Testis (tissue), 3 donors: ENCODE results near the gene PLXND1. TPM values are rescaled to one million over a fixed set of nuclear protein-coding genes. Genes with fewer than 3 reads are reported as not detected.
A peak's percentile ranks its signal among the peaks of the same experiment; 100 is the strongest.

Experiments used
- DNase-seq: peaks from one replicate; pipeline ENCODE4 v3.0.0-alpha.2; 2019
- H3K27ac ChIP-seq, 2 donors: fragments of 200-600 bp; sonication (generic); one replicate each; pipeline ENCODE4 v1.5.1; 2019
- H3K27me3 ChIP-seq: fragments of 200-600 bp; sonication (generic); one replicate; pipeline ENCODE4 v1.5.1; 2019
- H3K36me3 ChIP-seq: fragments of 200-600 bp; sonication (generic); one replicate; pipeline ENCODE4 v1.5.1; 2017; ENCODE audit warnings: low read depth; ENCODE audit errors: missing control alignments
- H3K4me1 ChIP-seq: fragments of 200-600 bp; sonication (generic); one replicate; pipeline ENCODE4 v1.5.1; 2019
- H3K4me3 ChIP-seq, 2 donors: fragments of 200-600 bp; sonication (generic); one replicate each; pipeline ENCODE4 v1.5.1; 2017 to 2019
- H3K9me3 ChIP-seq: fragments of 200-600 bp; sonication (generic); one replicate; pipeline ENCODE4 v1.5.1; 2017
- CTCF ChIP-seq, 3 experiments: fragments of 450-650 bp in 2 of 3; fragments of 200-600 bp in 1 of 3; sonication (generic) in 1 of 3; IDR thresholded peaks; one replicate each; pipeline ENCODE4 v1.5.1; 2016 to 2019; ENCODE audit warnings: antibody characterized with exemption in 3 of 3, mild to moderate bottlenecking in 2 of 3, moderate library complexity in 1 of 3
- POLR2A ChIP-seq: fragments of 450-650 bp; IDR thresholded peaks from one replicate; pipeline ENCODE4 v1.6.1; 2017; ENCODE audit warnings: antibody characterized with exemption, mild to moderate bottlenecking, moderate library complexity
- WGBS, 2 donors: methylation state at CpG; one replicate each; pipeline ENCODE4 v1.1.5; 2018; 5-methylcytosine and 5-hydroxymethylcytosine counted together
- intact Hi-C: fragments of 100-400 bp; cut with DNase I; formaldehyde crosslinking; loops from one replicate; pipeline ENCODE4 v1.15.1; 2023; ENCODE audit warnings: low total_unique reads
- polyA plus RNA-seq: library from polyadenylated mRNA; stranded (reverse); fragments of 350-450 nt; fragmentation: Illumina TruSeq; extraction: RNeasy Lipid Tissue Mini Kit (QIAGEN cat#74804); gene quantifications from one replicate; pipeline ENCODE4 v1.2.3, GENCODE V29; 2014; ENCODE audit warnings: low read depth, low replicate concordance; ENCODE audit not compliant: insufficient read depth
- total RNA-seq, 2 donors: library from RNA; depleted of rRNA; stranded (reverse); fragments of >200 nt; gene quantifications; one replicate each; pipeline ENCODE4 v1.2.3, GENCODE V29; 2016

The PLXND1 gene
- total and polyA plus RNA-seq, 3 donors from 2014 or later: 50.2 to 87.8 (median 69.2) TPM

GRCh38 chr3:129592381-129593131 lies 13.9 kb downstream of the PLXND1 start:
- peak; percentile 82 for DNase-seq
- WGBS, 2 donors: 22 to 30% methylated on average over 24 to 26 of the region's 26 CpGs
- no peak overlapping the region for H3K4me3 ChIP-seq

GRCh38 chr3:129591932-129592331 lies 14.5 kb downstream of the PLXND1 start:
- no peaks in the 10 kb centered on the region for H3K36me3 ChIP-seq
- H3K27ac ChIP-seq: peak overlapping the region; percentile 86
- H3K4me3 ChIP-seq: no peak overlapping the region
- no peak for DNase-seq
- H3K27me3 ChIP-seq: no peaks in the 10 kb centered on the region
- TF ChIP-seq CTCF (IDR thresholded peaks at IDR 0.05): no peak
- no peak for TF ChIP-seq POLR2A
- WGBS, 2 donors: 56 to 63% methylated on average over 7 to 8 of the region's 8 CpGs
- H3K4me1 ChIP-seq: peaks cover 85% of the 10 kb centered on the region
- H3K9me3 ChIP-seq: no peaks in the 10 kb centered on the region
- intact Hi-C loops: no loop called here

More at GRCh38 chr3:129592381-129593131, 13.9 kb downstream of the PLXND1 start:
- H3K9me3 ChIP-seq: no peaks in the 10 kb centered on the region
- no peak for TF ChIP-seq POLR2A
- no peak for TF ChIP-seq CTCF (IDR thresholded peaks at IDR 0.05)
- intact Hi-C loops: no loop called here
- no peaks in the 10 kb centered on the region for H3K36me3 ChIP-seq
- H3K27ac ChIP-seq: peak overlapping the region; percentile 86
- H3K4me1 ChIP-seq: peaks cover 85% of the 10 kb centered on the region
- no peaks in the 10 kb centered on the region for H3K27me3 ChIP-seq

- DNase-seq: no peak
- Histone ChIP-seq H3K9me3 (no peaks in the 10 kb centered on the region), H3K4me1 (peaks cover 74% of the 10 kb centered on the region), H3K27me3 (no peaks in the 10 kb centered on the region), H3K27ac (peak overlapping the region in 1 of 2 donors; percentile 35), H3K36me3 (no peaks in the 10 kb centered on the region), H3K4me3 (no peak overlapping the region)
- TF ChIP-seq CTCF (IDR thresholded peaks at IDR 0.05): no peak
- TF ChIP-seq POLR2A: no peak
- intact Hi-C loops: no loop called here
- 55 to 62% methylated on average over 7 to 8 of the region's 8 CpGs for WGBS, 2 donors
Observed at GRCh38 chr3:129590215-129590614, 16.3 kb downstream of the PLXND1 start.

- intact Hi-C loops: no loop called here
- TF ChIP-seq CTCF (IDR thresholded peaks at IDR 0.05) (no peak), POLR2A (no peak)
- no peak for DNase-seq
- Histone ChIP-seq H3K4me1 (peaks cover 51% of the 10 kb centered on the region), H3K27ac (peak overlapping the region in 1 of 2 donors; percentile 36), H3K27me3 (no peaks in the 10 kb centered on the region), H3K4me3 (no peak overlapping the region), H3K36me3 (no peaks in the 10 kb centered on the region), H3K9me3 (no peaks in the 10 kb centered on the region)
- whole genome bisulfite sequencing, 2 donors: 86 to 88% methylated on average over 7 to 10 of the region's 10 CpGs
Observed at GRCh38 chr3:129587566-129588210, 18.8 kb downstream of the PLXND1 start.
